Thymus (tissue), 11 donors: ENCODE results near the gene GPHN. TPM values are rescaled to one million over a fixed set of nuclear protein-coding genes. Genes with fewer than 3 reads are reported as not detected.

ENCODE experiments used
- DNase-seq, 9 donors: peaks; one replicate each; pipeline ENCODE4 v3.0.0-alpha.2; 2013; ENCODE audit warnings: low spot score in 9 of 9, low read depth in 6 of 9, missing footprints in 1 of 9
- H3K27ac ChIP-seq, 2 donors: one replicate each; pipeline ENCODE4 v1.5.1; 2013; ENCODE audit warnings: control low read depth in 1 of 2, low read depth in 1 of 2, low read length in 1 of 2, mild to moderate bottlenecking in 1 of 2, moderate library complexity in 1 of 2
- H3K27me3 ChIP-seq, 2 donors: one replicate each; pipeline ENCODE4 v1.5.1; 2013; ENCODE audit warnings: low read length in 1 of 2; ENCODE audit not compliant: control insufficient read depth in 2 of 2, insufficient read depth in 1 of 2
- H3K36me3 ChIP-seq, 2 donors: one replicate each; pipeline ENCODE4 v1.5.1; 2013; ENCODE audit warnings: low read length in 1 of 2, mild to moderate bottlenecking in 1 of 2, moderate library complexity in 1 of 2; ENCODE audit not compliant: control insufficient read depth in 2 of 2, insufficient read depth in 2 of 2
- H3K4me1 ChIP-seq, 2 donors: one replicate each; pipeline ENCODE4 v1.5.1; 2013; ENCODE audit warnings: low read length in 2 of 2; ENCODE audit not compliant: control insufficient read depth in 2 of 2, insufficient read depth in 2 of 2
- H3K4me3 ChIP-seq, 2 donors: one replicate each; pipeline ENCODE4 v1.5.1; 2013; ENCODE audit warnings: low read length in 2 of 2, control low read depth in 1 of 2, mild to moderate bottlenecking in 1 of 2
- H3K9me3 ChIP-seq, 2 donors: one replicate each; pipeline ENCODE4 v1.5.1; 2013; ENCODE audit warnings: low read length in 1 of 2, mild to moderate bottlenecking in 1 of 2; ENCODE audit not compliant: control insufficient read depth in 2 of 2, insufficient read depth in 1 of 2
- WGBS: extraction: QIAGEN DNeasy Blood & Tissue Kit; methylation state at CpG from one replicate; pipeline ENCODE4 v1.1.7; 2013; 5-methylcytosine and 5-hydroxymethylcytosine counted together
- polyA plus RNA-seq: library from polyadenylated mRNA; stranded (reverse); fragments of 200-250 nt; gene quantifications from one replicate; pipeline ENCODE4 v1.2.3, GENCODE V29; 2013
- total RNA-seq: library from RNA; stranded (reverse); fragments of 120-200 nt; gene quantifications from one replicate; pipeline ENCODE4 v1.2.4, GENCODE V29; 2013
- donor health status: healthy.

The GPHN gene
- total and polyA plus RNA-seq, 2 donors = 11.6 to 28.4 TPM

- no peak overlapping the region for H3K4me3 ChIP-seq
- H3K27ac ChIP-seq = no peak overlapping the region
- H3K9me3 ChIP-seq = no peaks in the 10 kb centered on the region
- no peak for DNase-seq
- no peaks in the 10 kb centered on the region for H3K36me3 ChIP-seq
- H3K27me3 ChIP-seq = no peaks in the 10 kb centered on the region
- WGBS = 100% methylated on average over 1 of the region's 1 CpG
- no peaks in the 10 kb centered on the region for H3K4me1 ChIP-seq
These were observed 603.1 kb downstream of the GPHN start for GRCh38 chr14:67111022-67111421.

- Histone ChIP-seq H3K9me3 (no peaks in the 10 kb centered on the region), H3K27ac (no peak overlapping the region), H3K27me3 (no peaks in the 10 kb centered on the region), H3K4me1 (no peaks in the 10 kb centered on the region), H3K36me3 (no peaks in the 10 kb centered on the region), H3K4me3 (no peak overlapping the region)
- no peak for DNase-seq
- WGBS = 97% methylated on average over 2 of the region's 2 CpGs
These were observed 604.4 kb downstream of the GPHN start for GRCh38 chr14:67112344-67112743.

- 96% methylated on average over 3 of the region's 3 CpGs for WGBS
These were observed 619.2 kb downstream of the GPHN start for GRCh38 chr14:67127174-67127573.

GRCh38 chr14:67129768-67130167 lies 621.8 kb downstream of the GPHN start:
- H3K27ac ChIP-seq = no peak overlapping the region
- 88% methylated on average over 2 of the region's 2 CpGs for WGBS
- no peaks in the 10 kb centered on the region for H3K36me3 ChIP-seq
- H3K4me1 ChIP-seq = no peaks in the 10 kb centered on the region
- no peaks in the 10 kb centered on the region for H3K27me3 ChIP-seq
- no peaks in the 10 kb centered on the region for H3K9me3 ChIP-seq
- H3K4me3 ChIP-seq = no peak overlapping the region
- no peak for DNase-seq

More at GRCh38 chr14:67127174-67127573, 619.2 kb downstream of the GPHN start:
- no peak overlapping the region for H3K4me3 ChIP-seq
- no peak overlapping the region for H3K27ac ChIP-seq
- DNase-seq = no peak
- H3K36me3 ChIP-seq = peaks cover 0 to 3% of the 10 kb centered on the region in 2 donors
- no peaks in the 10 kb centered on the region for H3K4me1 ChIP-seq
- H3K9me3 ChIP-seq = no peaks in the 10 kb centered on the region
- H3K27me3 ChIP-seq = no peaks in the 10 kb centered on the region

- H3K27me3 ChIP-seq = no peaks in the 10 kb centered on the region
- no peak for DNase-seq
- H3K9me3 ChIP-seq = no peaks in the 10 kb centered on the region
- no peak overlapping the region for H3K27ac ChIP-seq
- no peaks in the 10 kb centered on the region for H3K36me3 ChIP-seq
- H3K4me1 ChIP-seq = no peaks in the 10 kb centered on the region
- no peak overlapping the region for H3K4me3 ChIP-seq
- 92% methylated on average over 1 of the region's 1 CpG for WGBS
These were observed 623.7 kb downstream of the GPHN start for GRCh38 chr14:67131691-67132090.

GRCh38 chr14:67133144-67133543 lies 625.2 kb downstream of the GPHN start:
- no peaks in the 10 kb centered on the region for H3K9me3 ChIP-seq
- H3K36me3 ChIP-seq = no peaks in the 10 kb centered on the region
- DNase-seq = no peak

GRCh38 chr14:67133595-67134441 lies 625.9 kb downstream of the GPHN start:
- Histone ChIP-seq H3K27me3 (no peaks in the 10 kb centered on the region), H3K27ac (no peak overlapping the region), H3K9me3 (no peaks in the 10 kb centered on the region), H3K4me3 (no peak overlapping the region), H3K4me1 (no peaks in the 10 kb centered on the region), H3K36me3 (no peaks in the 10 kb centered on the region)
- no peak for DNase-seq
- 89% methylated on average over 3 of the region's 3 CpGs for WGBS

More at GRCh38 chr14:67133144-67133543, 625.2 kb downstream of the GPHN start:
- Histone ChIP-seq H3K27me3 (no peaks in the 10 kb centered on the region), H3K4me3 (no peak overlapping the region), H3K27ac (no peak overlapping the region), H3K4me1 (no peaks in the 10 kb centered on the region)

GRCh38 chr14:67137744-67138371 lies 629.9 kb downstream of the GPHN start:
- H3K4me1 ChIP-seq = no peaks in the 10 kb centered on the region
- H3K27me3 ChIP-seq = no peaks in the 10 kb centered on the region
- no peak overlapping the region for H3K27ac ChIP-seq
- H3K36me3 ChIP-seq = no peaks in the 10 kb centered on the region
- no peak overlapping the region for H3K4me3 ChIP-seq
- no peaks in the 10 kb centered on the region for H3K9me3 ChIP-seq
- peak in 1 of 9 donors; percentile 13 for DNase-seq

- H3K4me3 ChIP-seq = no peak overlapping the region
- no peak overlapping the region for H3K27ac ChIP-seq
- no peak for DNase-seq
- no peaks in the 10 kb centered on the region for H3K27me3 ChIP-seq
- H3K9me3 ChIP-seq = no peaks in the 10 kb centered on the region
- WGBS = 81% methylated on average over 2 of the region's 2 CpGs
- no peaks in the 10 kb centered on the region for H3K36me3 ChIP-seq
- no peaks in the 10 kb centered on the region for H3K4me1 ChIP-seq
These were observed 632.6 kb downstream of the GPHN start for GRCh38 chr14:67140556-67140955.
